Right forelimb (tissue), 1 donor: Measurements from ENCODE around the gene MT2A.

Experiments
- DNase-seq: peaks from one replicate; pipeline ENCODE4 v3.0.0-alpha.2; 2018

Gene MT2A

DNA sequence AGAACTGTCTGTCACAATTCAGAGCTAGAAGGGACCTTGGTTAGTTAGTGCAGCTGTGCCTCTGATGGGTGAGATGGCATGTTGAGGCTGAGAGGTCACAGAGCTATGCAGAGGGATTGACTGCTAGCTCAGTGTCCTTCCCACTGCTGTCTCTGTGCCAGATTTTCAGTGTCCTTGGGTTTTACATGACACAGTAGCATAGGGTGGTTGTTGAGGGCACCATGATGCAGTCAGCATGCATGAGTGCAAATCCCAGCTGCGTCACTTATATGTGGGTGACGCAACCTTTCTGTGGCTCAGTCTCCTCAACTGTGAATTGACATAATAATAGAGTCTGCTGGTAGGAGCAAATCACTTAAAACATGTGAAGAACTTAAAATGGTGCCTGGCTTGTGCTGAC lies 32.8 kb downstream of the MT2A start:
- DNase-seq, result no peak

DNA sequence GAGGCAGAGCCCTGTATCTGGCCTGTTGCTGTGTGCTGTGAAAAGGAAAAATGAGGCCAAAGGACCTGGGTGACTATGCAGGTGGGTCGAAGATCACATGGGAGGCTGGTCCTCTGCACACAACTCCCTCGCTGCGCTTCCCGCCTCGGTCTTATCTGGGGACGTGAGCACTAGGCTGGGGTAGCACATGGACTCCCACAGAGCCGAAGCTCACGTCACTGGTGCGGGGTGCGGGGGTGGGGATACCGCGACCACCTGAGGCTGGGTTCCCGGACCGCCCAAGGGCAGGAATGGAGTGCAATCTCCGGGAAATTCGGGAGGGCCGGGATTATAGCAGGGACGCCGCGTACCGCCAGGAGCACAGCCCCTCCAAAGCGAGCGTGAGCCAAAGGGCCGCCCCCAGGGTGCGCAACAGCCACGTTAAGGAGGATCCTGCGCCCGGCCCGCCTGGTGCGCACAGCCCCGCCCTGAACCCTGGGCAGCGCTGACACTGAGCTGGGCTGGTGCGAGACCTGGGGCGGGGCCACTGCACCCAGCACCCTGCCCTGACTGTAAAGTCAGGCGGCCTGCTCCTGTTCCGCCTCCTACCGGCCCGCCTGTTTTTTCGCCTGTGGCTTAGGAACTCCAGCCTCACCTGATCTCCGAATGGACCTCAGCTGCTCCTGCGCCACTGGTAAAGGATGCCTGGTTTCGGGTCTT lies 34.8 kb downstream of the MT2A start:
- DNase-seq, result no peak

DNA sequence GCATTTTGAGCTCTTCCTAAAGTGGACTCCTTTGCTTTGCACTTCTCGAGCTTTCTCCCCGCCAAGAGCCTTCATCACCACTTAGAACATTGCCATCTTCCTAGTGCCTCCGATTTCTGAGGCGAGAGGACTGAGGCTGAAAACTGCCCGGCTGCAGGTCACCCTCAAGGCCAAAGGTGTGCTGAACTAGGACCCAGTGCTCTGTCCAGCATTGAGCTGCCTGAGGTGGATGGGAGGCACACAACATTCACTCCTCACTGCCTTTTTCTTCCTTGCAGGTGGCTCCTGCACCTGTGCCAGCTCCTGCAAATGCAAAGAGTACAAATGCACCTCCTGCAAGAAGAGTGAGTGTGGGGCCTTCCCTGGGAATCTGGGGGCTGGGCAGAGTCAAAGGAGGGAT lies 35.4 kb downstream of the MT2A start:
- no peak for DNase-seq

DNA sequence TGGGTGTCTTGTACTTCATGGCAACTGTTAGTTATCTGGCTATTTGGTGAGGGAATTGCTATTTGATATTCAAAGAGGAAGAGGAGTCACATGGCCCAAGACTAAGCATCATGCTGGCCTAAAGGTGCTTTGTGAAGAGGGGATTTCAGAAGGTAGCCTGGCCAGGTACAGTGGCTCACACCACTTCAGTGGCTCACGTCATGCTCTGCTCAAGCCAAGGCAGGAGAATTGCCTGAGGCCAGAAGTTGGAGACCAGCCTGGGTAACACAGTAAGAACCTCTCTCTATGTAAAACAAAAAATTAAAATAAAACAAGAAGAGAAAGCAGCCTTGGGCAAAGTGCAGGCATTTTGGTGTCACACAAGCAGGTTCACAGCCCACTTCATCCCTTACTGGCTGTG lies 36.9 kb downstream of the MT2A start:
- no peak for DNase-seq

GRCh38 chr16:56645838-56646237 lies 37.5 kb downstream of the MT2A start:
- DNase-seq, result no peak

DNA sequence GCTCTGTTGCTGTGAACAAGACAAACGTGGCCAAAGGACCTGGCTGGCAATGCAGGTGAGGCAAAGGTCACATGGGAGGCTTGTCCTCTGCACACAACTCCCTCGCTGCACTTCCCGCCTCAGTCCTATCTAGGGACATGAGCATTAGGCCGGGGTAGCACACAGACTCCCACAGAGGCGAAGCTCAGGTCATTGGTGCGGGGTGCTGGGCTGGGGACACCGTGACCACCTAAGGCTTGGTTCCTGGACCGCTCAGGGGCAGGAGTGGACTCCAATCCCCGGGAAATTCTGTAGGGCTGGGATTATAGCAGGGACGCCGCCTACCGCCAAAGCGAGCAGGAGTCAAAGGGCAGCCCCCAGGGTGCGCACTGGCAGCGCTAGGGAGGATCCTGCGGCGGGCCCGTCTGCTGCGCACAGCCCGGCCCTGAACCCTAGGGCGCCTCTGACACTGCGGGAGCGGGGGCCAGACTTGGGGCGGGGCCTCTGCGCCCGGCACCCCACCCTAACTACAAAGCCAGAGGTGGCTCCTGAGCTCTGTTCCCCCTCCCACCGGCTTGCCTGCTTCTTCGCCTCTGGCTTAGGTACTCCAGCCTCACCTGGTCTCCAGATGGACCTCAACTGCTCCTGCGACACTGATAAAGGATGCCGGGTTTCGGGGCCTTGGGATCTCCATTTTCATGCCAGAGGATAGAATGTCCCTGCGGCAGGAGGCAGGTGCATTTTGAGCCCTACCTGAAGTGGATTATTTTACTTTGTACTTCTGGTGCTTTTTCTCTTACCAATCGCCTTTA lies 39.5 kb downstream of the MT2A start:
- no peak for DNase-seq

GRCh38 chr16:56649271-56649670 lies 40.9 kb downstream of the MT2A start:
- no peak for DNase-seq

- DNase-seq, result no peak
Observed at GRCh38 chr16:56649820-56650219, 41.4 kb downstream of the MT2A start.

GRCh38 chr16:56651586-56651985 lies 43.2 kb downstream of the MT2A start, which contains the start of gene MT1B:
Gene MT1B, plus strand, starts transcription at chr16:56651886. Its CDS starts 68 bp downstream, at chr16:56651954.
- DNase-seq, result no peak

GRCh38 chr16:56652600-56652999 lies 44.2 kb downstream of the MT2A start:
- DNase-seq, result no peak

- no peak for DNase-seq
Observed at GRCh38 chr16:56653218-56653617, 44.8 kb downstream of the MT2A start.

DNA sequence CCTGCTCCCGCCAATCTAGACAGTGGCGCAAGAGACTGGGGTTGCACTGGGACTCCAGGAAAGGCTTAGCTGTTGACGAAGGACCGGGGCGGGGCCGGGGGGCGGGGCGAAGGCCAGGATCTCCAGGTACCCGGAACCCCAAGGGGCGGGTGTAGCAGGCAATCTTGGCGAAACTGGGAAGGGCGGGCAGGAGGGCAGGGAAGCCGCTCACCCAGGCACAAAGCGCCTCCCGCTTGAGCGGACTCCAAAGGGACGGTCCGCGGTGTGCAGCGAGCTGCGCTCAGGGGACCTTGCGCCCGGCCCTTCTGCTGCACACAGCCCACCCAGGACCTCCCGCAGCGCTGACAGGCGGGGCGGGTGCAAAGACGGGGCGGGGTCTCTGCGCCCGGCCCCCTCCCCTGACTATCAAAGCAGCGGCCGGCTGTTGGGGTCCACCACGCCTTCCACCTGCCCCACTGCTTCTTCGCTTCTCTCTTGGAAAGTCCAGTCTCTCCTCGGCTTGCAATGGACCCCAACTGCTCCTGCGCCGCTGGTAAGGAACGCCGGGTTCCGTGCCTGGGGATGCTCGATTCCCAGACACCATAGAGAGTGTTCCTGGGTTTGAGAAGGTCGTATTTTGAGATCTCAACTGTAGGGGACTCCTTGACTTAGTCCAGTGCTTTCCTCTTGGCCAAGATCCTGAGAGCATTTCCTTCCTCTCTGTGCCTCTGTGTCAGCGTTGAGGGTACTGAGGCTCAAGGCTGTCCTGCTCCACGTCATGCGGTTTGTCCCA lies 49.4 kb downstream of the MT2A start, which contains the start of gene MT1F:
Gene MT1F, plus strand, starts transcription at position 405 of the 772 bp plus-strand sequence. Its CDS starts 100 bp downstream, at position 505.
- DNase-seq, result no peak

- DNase-seq, result no peak
Observed at GRCh38 chr16:56658327-56658875, 50.0 kb downstream of the MT2A start.
